GM23248 (cell line): ENCODE data around the gene MPP3. TPM values are rescaled to one million over a fixed set of nuclear protein-coding genes. Genes with fewer than 3 reads are reported as not detected.

Experiments used
- DNase-seq: peaks from one replicate; pipeline ENCODE4 v3.0.0-alpha.2; 2015
- H2AFZ ChIP-seq: fragments of 200-600 bp; sonication (generic); 2 replicates; pipeline ENCODE4 v1.6.1; 2016; ENCODE audit warnings: antibody characterized with exemption
- H3F3A ChIP-seq: fragments of 200-600 bp; sonication (generic); 2 replicates; pipeline ENCODE4 v1.6.1; 2016; ENCODE audit warnings: mild to moderate bottlenecking, antibody characterized with exemption, mixed run types; ENCODE audit not compliant: insufficient read depth
- H3K27ac ChIP-seq: fragments of 200-600 bp; sonication (generic); 2 replicates; pipeline ENCODE4 v1.5.1; 2016; ENCODE audit warnings: mild to moderate bottlenecking
- H3K27me3 ChIP-seq: fragments of 200-600 bp; sonication (generic); replicated peaks from 2 replicates; pipeline ENCODE4 v1.6.1; 2016; ENCODE audit warnings: mild to moderate bottlenecking; ENCODE audit not compliant: insufficient read depth
- H3K36me3 ChIP-seq: fragments of 200-600 bp; sonication (generic); 2 replicates; pipeline ENCODE4 v1.6.1; 2016; ENCODE audit warnings: low read depth, mild to moderate bottlenecking
- H3K4me1 ChIP-seq: fragments of 200-600 bp; sonication (generic); 2 replicates; pipeline ENCODE4 v1.6.1; 2016; ENCODE audit warnings: mild to moderate bottlenecking; ENCODE audit not compliant: insufficient read depth
- H3K4me2 ChIP-seq: fragments of 200-600 bp; sonication (generic); one replicate; pipeline ENCODE4 v1.6.1; 2016; ENCODE audit warnings: mild to moderate bottlenecking; ENCODE audit not compliant: unreplicated experiment
- H3K4me3 ChIP-seq: fragments of 200-600 bp; sonication (generic); 2 replicates; pipeline ENCODE4 v1.5.1; 2016; ENCODE audit warnings: mild to moderate bottlenecking
- H3K79me2 ChIP-seq: fragments of 200-600 bp; sonication (generic); 2 replicates; pipeline ENCODE4 v1.6.1; 2016; ENCODE audit warnings: mild to moderate bottlenecking; ENCODE audit not compliant: insufficient read depth
- H3K9ac ChIP-seq: fragments of 200-600 bp; sonication (generic); 2 replicates; pipeline ENCODE4 v1.6.1; 2016; ENCODE audit warnings: mild to moderate bottlenecking
- H3K9me2 ChIP-seq: fragments of 200-600 bp; sonication (generic); 2 replicates; pipeline ENCODE4 v1.6.1; 2016; ENCODE audit warnings: mixed run types, mild to moderate bottlenecking, moderate library complexity; ENCODE audit not compliant: insufficient read depth
- H3K9me3 ChIP-seq: fragments of 200-600 bp; sonication (generic); one replicate; pipeline ENCODE4 v1.6.1; 2017; ENCODE audit warnings: low read depth
- H4K20me1 ChIP-seq: fragments of 200-600 bp; sonication (generic); 2 replicates; pipeline ENCODE4 v1.6.0; 2016; ENCODE audit not compliant: insufficient read depth
- EZH2 ChIP-seq: fragments of 200-600 bp; sonication (generic); IDR thresholded peaks from 2 replicates; pipeline ENCODE4 v1.6.1; 2018; ENCODE audit warnings: antibody characterized with exemption, mild to moderate bottlenecking; ENCODE audit not compliant: insufficient read depth, poor library complexity, severe bottlenecking
- EZH2phosphoT487 ChIP-seq: fragments of 200-600 bp; sonication (generic); IDR thresholded peaks from 2 replicates; pipeline ENCODE4 v1.6.1; 2018; ENCODE audit warnings: antibody characterized with exemption, moderate library complexity, mild to moderate bottlenecking, low read depth; ENCODE audit not compliant: insufficient read depth
- whole genome bisulfite sequencing, 2 experiments: methylation state at CpG; one replicate each; pipeline ENCODE4 v1.1.6; 2015 to 2017; ENCODE audit warnings: low lambda C conversion rate in 2 of 2, low coverage in 1 of 2; ENCODE audit errors: missing lambda C conversion rate in 2 of 2; 5-methylcytosine and 5-hydroxymethylcytosine counted together
- in situ Hi-C: fragments of 300-500 bp; cut with MboI; formaldehyde crosslinking; loops from 2 replicates; pipeline ENCODE4 v1.15.0; 2020
- polyA plus RNA-seq: library from polyadenylated mRNA; unstranded; fragments of >200 nt; fragmentation: Nextera tagmentation; extraction: Ambion mirVana; gene quantifications from 2 replicates; pipeline ENCODE4 v1.2.1, GENCODE V29; 2016
- total RNA-seq: library from RNA; depleted of rRNA; stranded (reverse); fragments of >200 nt; shearing (Covaris generic); gene quantifications from 2 replicates; pipeline ENCODE4 v1.2.3, GENCODE V29; 2014

MPP3 gene
- total and polyA plus RNA-seq, 2 experiments from 2014 or later: 6.3 to 6.6 TPM

- DNase-seq: no peak
- Histone ChIP-seq H3F3A (no peaks in the 10 kb centered on the region), H3K4me3 (no peak overlapping the region), H4K20me1 (no peaks in the 10 kb centered on the region), H3K9ac (no peak overlapping the region), H3K9me3 (no peaks in the 10 kb centered on the region), H3K9me2 (no peaks in the 10 kb centered on the region), H3K36me3 (peaks cover 5% of the 10 kb centered on the region; the same call in 1 of the 2 replicates), H3K27ac (no peak overlapping the region), H3K4me1 (no peaks in the 10 kb centered on the region), H3K79me2 (no peaks in the 10 kb centered on the region), H3K27me3 (no peaks in the 10 kb centered on the region), H3K4me2 (no peak overlapping the region), H2AFZ (no peak overlapping the region)
- in situ Hi-C loops: no loop called here
- no peak for TF ChIP-seq EZH2phosphoT487
- TF ChIP-seq EZH2: no peak
- 98 to 99% methylated on average over 5 of the region's 5 CpGs for WGBS, 2 experiments
Measured at GRCh38 chr17:43822570-43823190, 10.3 kb downstream of the MPP3 start.

DNA sequence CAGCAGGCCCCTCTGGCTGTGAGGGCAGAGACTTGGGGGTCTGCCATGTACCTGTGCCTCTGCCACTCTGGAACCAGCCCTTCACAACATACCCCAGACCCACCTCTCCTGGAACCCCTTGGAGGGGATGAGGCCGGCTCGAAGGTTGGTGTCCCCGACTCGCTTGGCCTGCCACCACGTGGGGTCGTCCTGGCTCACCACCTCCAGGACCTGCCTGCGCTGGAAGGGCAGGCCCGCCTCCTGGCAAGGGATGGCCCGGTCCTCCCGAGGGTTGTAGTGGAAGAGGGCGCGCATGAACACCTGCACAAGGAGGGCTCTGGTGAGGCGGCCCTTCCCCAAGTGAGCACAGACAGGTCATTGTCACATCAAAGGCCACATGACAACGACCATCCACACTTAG lies 12.2 kb downstream of the MPP3 start:
- Histone ChIP-seq H3F3A (no peaks in the 10 kb centered on the region), H3K27ac (no peak overlapping the region), H3K9ac (no peak overlapping the region), H3K79me2 (no peaks in the 10 kb centered on the region), H4K20me1 (no peaks in the 10 kb centered on the region), H3K36me3 (no peaks in the 10 kb centered on the region; the same call in 1 of the 2 replicates), H3K4me2 (no peak overlapping the region), H3K27me3 (no peaks in the 10 kb centered on the region), H2AFZ (no peak overlapping the region), H3K4me3 (no peak overlapping the region), H3K9me2 (no peaks in the 10 kb centered on the region), H3K4me1 (no peaks in the 10 kb centered on the region), H3K9me3 (no peaks in the 10 kb centered on the region)
- TF ChIP-seq EZH2 (no peak), EZH2phosphoT487 (no peak)
- no peak for DNase-seq
- in situ Hi-C loops: no loop called here
- WGBS, 2 experiments: 89 to 92% methylated on average over 14 of the region's 14 CpGs

GRCh38 chr17:43818966-43819365 lies 14.0 kb downstream of the MPP3 start:
- no peak for TF ChIP-seq EZH2phosphoT487
- no peak for TF ChIP-seq EZH2

DNA sequence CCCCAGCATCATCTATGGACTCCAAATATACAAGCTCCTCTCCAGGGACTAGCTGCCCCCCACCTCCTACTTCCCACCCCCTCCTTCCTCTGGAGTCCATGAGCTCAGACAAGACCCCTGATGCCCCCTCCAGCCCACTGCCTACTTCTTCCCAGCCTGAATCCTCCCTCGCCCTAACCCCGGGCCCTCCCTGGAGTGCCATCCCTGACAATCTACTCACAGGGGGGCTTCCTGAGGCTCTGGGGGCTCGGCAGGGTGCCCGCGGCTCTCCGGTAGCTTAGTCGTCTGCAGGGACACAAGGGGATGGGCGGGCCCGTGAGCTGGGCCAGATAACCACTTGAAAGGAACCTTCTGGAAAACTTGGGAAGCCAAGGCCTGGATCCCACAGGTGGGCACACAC lies 15.1 kb downstream of the MPP3 start:
- in situ Hi-C loops: no loop called here

More at GRCh38 chr17:43818966-43819365, 14.0 kb downstream of the MPP3 start:
- no peak overlapping the region for H3K27ac ChIP-seq
- H4K20me1 ChIP-seq: no peaks in the 10 kb centered on the region
- in situ Hi-C loops: no loop called here
- peaks cover 9% of the 10 kb centered on the region for H3K4me1 ChIP-seq
- no peaks in the 10 kb centered on the region for H3K79me2 ChIP-seq
- no peak overlapping the region for H2AFZ ChIP-seq
- H3K9ac ChIP-seq: no peak overlapping the region
- 97 to 99% methylated on average over 5 of the region's 5 CpGs for WGBS, 2 experiments
- H3F3A ChIP-seq: no peaks in the 10 kb centered on the region; the same call in 1 of the 2 replicates
- H3K4me3 ChIP-seq: no peak overlapping the region
- no peaks in the 10 kb centered on the region for H3K27me3 ChIP-seq
- no peak overlapping the region for H3K4me2 ChIP-seq
- no peaks in the 10 kb centered on the region for H3K9me3 ChIP-seq
- no peak for DNase-seq
- peaks cover 5% of the 10 kb centered on the region; the same call in 1 of the 2 replicates for H3K36me3 ChIP-seq
- no peaks in the 10 kb centered on the region for H3K9me2 ChIP-seq

More for the DNA sequence above, 15.1 kb downstream of the MPP3 start:
- Histone ChIP-seq H3K27me3 (no peaks in the 10 kb centered on the region), H3K79me2 (no peaks in the 10 kb centered on the region), H3K9me2 (no peaks in the 10 kb centered on the region), H3K9me3 (no peaks in the 10 kb centered on the region), H2AFZ (no peak overlapping the region), H3K27ac (no peak overlapping the region), H3K4me1 (peaks cover 9% of the 10 kb centered on the region), H3K36me3 (peaks cover 5% of the 10 kb centered on the region), H3K4me3 (no peak overlapping the region), H3K9ac (no peak overlapping the region), H3K4me2 (no peak overlapping the region), H4K20me1 (no peaks in the 10 kb centered on the region), H3F3A (no peaks in the 10 kb centered on the region; the same call in 1 of the 2 replicates)
- no peak for TF ChIP-seq EZH2
- no peak for TF ChIP-seq EZH2phosphoT487
- no peak for DNase-seq
- WGBS, 2 experiments: 93 to 94% methylated on average over 9 of the region's 9 CpGs
